ENCODE results near the gene FARSB.

Gene FARSB

DNA sequence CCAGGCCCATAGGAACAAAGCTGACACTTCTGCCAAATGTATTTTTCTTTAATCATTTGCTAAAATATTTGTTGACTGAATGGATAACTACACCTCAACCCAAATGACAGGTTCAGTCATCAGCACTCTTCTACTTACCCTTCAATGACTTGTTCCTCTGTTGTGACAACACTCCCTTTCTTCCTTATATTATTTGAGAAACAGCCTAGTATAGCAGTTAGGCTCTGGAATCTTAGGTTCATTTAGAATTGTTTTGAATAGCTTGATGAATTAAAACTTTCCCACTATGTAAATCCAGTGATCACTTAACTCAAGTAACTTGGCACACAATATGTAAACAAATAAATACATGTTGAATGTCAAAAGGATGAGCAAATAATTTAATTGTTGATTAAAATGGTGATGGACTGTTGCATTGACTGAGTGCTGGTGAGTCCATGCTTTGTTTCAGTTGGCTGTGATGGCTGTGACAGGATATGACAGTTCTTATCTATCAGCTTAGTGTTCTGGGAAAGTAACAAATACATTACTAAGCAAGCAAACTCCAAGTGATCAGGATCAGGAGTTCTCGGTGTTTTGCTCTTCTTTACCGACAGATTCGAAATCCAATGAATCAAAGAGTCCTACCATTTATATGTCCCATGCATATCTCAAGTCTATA, 12.7 kb upstream of the FARSB start:
- in situ Hi-C loops (cut with MboI; ENCODE audit: low sequenced_read_pairs), result no loop called here

DNA sequence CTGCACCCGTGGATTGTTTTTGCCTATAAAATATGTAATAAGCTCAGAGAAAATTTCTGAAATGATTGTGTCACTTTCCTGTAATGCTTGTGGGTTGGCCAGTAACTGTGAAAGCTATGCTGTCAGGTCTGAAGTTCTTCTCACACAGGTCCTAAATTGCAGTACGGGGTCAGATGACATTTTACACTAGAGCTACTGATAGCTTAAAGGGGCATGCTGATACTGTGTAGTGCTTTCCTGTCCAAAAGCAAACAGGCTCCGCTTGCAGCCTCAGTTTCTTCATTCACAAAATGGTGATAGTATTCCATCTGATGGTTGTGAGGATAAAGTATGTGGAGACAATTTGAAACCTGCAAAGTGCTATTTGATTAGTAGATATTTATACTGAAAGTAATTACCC, 7.6 kb upstream of the FARSB start:
- in situ Hi-C loops (cut with MboI; ENCODE audit: low sequenced_read_pairs), result no loop called here

DNA sequence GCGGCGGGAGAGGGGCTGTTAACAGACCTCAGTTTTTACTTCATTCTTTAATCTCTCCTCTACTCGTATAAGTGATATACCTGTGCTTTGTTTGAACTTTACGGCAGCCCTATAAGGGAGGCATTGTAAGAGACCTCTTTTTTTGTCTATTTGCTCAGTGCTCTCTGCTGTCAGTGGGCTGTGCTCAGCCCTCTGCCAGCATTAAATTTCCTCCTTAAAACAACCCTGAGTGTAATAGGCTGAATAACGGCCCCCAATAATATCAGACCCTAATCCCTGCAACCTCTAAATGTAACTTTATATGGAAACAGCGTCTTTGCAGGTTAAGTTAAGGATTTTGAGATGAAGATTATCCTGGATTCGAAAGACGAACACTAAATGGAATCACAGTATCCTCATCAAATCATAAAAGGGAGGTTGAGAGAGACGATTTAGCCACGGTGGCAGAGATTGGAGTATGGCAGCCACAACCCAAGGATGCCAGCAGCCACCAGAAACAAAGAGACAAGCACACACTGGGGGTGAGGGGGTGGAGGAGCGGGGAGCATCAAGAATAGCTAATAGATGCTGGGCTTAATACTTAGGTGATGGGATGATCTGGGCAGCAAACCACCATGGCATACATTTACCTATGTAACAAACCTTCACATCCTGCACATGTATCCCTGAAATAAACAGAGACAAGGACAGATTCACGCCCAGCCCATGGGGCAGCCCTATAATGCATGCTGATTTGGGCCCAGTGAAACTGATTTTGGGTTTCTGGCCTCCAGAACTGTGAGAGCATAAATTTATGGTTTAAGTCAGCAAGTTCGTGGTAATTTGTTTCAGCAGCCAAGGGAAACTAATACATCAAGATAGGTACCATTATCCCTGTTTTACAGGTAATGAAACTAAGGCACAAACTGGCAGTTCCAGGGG, 894 bp upstream of the FARSB start:
- in situ Hi-C loops (cut with MboI; ENCODE audit: low sequenced_read_pairs), result no loop called here

DNA sequence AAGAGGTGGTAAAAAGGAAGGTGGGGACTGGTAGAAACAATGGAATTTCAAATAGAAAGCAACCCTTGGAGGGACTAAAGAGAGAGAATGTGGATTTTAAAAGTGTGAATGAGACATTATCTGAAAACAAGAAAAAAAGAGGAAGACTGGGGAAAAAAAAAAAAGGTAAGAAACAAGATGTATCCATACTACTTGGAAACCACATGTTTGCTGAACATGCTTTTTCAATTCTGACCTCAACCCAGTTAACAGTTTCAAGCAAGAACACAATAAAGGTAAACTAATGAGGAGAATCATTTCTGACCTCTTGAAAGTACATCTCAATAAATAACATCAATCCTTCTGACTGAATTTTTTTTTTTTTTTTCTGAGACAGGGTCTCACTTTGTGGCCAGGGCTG, 2.6 kb downstream of the FARSB start:
- in situ Hi-C loops (cut with MboI; ENCODE audit: low sequenced_read_pairs), result no loop called here

- in situ Hi-C loops (cut with MboI; ENCODE audit: low sequenced_read_pairs), result no loop called here
Measured at GRCh38 chr2:222652491-222653255, 3.2 kb downstream of the FARSB start.

DNA sequence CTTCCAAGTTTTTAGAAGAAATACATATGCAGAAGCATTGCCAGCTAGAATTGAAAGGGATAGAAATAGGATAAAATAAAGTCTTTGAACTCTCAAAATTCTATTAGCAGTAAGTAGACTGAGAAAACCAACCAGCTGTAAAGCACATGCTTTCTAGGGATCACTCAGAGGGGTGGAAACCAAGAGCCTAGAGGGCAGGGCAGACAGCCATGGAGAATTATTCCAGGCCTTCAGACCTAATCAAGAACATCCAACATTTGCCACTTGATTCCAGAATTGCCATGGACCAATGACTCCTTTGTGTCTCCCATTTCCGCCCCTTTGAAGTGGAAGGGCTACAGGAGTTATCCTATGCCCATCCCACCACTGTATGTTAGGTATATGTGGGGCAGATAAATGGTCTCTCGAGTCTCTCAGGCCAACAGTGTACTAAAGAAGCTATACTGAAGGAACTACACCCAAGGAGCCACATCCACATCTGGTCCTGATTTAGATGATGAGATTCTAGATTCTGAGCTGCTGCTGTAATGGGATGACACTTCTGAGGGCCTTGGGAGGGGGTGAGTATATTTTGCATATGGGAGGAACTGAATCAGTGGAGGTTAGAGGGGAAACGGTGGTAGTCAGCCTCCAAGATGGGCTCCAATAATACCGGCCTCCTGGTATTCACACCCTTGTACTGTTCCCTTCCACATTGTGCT, 4.0 kb downstream of the FARSB start:
- in situ Hi-C loops (cut with MboI; ENCODE audit: low sequenced_read_pairs), result no loop called here

DNA sequence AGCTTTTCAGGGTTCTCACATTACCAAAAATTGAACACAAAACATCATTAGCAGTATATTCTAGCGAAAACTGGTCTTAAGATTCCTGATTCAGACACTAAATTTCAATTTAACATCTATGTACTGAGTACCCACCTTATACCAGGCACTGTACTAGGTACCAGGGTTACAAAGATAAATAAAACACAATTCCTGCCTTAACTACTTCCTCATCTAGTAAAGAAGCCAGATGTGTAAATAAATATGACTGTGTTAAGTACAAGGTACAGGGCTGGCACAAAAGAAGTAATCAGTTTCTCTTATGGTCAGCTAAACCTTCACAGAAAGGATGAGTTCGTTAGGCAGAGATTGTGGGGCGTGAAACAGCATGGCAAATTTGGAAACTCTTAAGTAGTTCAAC, 6.1 kb downstream of the FARSB start:
- in situ Hi-C loops (cut with MboI; ENCODE audit: low sequenced_read_pairs), result no loop called here

GRCh38 chr2:222646008-222646407, 9.9 kb downstream of the FARSB start:
- in situ Hi-C loops (cut with MboI; ENCODE audit: low sequenced_read_pairs), result no loop called here

- in situ Hi-C loops (cut with MboI; ENCODE audit: low sequenced_read_pairs), result no loop called here
Measured at GRCh38 chr2:222643134-222643533, 12.8 kb downstream of the FARSB start.

GRCh38 chr2:222641336-222641735, 14.6 kb downstream of the FARSB start:
- in situ Hi-C loops (cut with MboI; ENCODE audit: low sequenced_read_pairs), result no loop called here

GRCh38 chr2:222637067-222637466, 18.8 kb downstream of the FARSB start:
- in situ Hi-C loops (cut with MboI; ENCODE audit: low sequenced_read_pairs), result no loop called here

GRCh38 chr2:222635295-222635694, 20.6 kb downstream of the FARSB start:
- in situ Hi-C loops (cut with MboI; ENCODE audit: low sequenced_read_pairs), result no loop called here

DNA sequence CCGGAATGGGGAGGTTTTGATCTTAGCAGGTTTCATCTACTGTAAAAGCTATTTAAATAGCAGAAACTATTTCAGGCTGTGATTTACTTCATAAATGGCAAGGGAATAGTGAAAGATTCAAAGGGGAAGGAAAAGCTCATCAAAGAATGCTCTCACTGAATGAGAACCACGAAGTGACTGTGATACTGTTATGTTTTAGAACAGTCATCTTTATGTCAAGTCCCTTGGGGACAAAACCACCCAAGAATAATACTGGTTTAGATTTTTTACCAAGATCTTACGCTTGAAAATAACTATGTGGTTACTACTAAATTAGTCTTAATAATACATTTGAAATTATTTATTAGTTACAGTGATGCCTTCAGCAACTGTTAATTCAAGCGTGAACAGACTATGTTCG, 28.1 kb downstream of the FARSB start:
- in situ Hi-C loops (cut with MboI; ENCODE audit: low sequenced_read_pairs), result no loop called here

GRCh38 chr2:222623756-222624309, 32.1 kb downstream of the FARSB start:
- in situ Hi-C loops (cut with MboI; ENCODE audit: low sequenced_read_pairs), result no loop called here

GRCh38 chr2:222622910-222623309, 33.0 kb downstream of the FARSB start:
- in situ Hi-C loops (cut with MboI; ENCODE audit: low sequenced_read_pairs), result no loop called here

DNA sequence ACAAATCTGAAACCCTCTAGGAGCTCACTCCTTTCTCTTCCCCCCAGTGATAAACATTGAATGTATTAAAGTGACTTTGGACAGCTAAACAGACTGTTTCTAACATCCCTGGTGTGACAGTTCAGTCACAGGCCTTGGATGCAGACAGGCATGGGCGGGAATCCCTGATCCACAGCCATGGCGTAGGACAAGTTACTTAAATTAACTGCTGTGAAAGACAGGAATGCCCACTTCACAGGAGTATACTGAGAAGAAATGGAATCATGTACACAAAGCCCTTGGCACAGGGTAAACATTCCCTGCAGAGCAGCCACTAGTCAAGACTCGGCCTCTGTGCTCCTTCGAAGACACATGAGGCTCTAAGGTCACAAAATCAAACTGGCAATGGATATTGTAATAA, 34.0 kb downstream of the FARSB start:
- in situ Hi-C loops (cut with MboI; ENCODE audit: low sequenced_read_pairs), result no loop called here

DNA sequence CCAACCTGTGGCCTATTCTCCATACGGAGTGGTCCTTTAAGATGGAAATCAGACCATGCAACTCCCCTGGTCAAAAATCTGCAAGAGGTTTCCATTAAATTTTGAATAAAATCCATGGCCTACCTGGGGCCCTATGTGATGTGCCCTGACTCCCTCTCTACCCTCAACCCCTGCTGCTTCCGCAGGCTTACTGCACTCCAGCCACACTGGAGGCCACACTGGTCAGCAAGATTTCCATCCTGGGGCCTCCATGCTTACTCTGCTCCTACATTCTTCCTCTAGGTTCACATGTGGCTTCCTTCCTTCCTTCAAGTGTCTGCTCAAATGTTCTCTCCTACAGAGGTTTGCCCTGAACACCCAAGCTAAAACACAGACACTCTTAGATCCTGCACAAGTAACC, 40.6 kb downstream of the FARSB start:
- in situ Hi-C loops (cut with MboI; ENCODE audit: low sequenced_read_pairs), result no loop called here

GRCh38 chr2:222613715-222614331, 42.1 kb downstream of the FARSB start:
- in situ Hi-C loops (cut with MboI; ENCODE audit: low sequenced_read_pairs), result no loop called here

DNA sequence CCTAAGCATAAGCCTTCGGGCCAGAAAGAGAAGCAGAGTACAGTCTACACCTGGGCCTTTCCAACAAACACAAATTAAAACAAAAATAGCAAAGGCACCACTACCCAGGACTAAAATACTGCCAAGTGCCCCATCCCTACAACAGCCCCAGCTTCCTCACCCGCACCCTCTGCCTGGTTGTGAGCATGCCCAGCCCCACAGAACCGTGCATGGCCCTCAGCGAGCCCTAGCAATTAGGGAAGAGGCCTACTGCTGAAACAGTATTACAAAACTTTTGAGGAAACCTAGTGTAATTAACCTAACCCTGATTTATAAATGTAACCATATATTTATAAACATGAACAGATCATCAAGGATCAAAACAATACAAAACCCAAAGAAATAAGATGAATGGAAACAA, 44.2 kb downstream of the FARSB start:
- in situ Hi-C loops (cut with MboI; ENCODE audit: low sequenced_read_pairs), result no loop called here

- in situ Hi-C loops (cut with MboI; ENCODE audit: low sequenced_read_pairs), result no loop called here
Measured at GRCh38 chr2:222610746-222611145, 45.1 kb downstream of the FARSB start.
